Neural cell (in vitro differentiated cells): ENCODE results near the gene DRAM1. TPM values are rescaled to one million over a fixed set of nuclear protein-coding genes. Genes with fewer than 3 reads are reported as not detected.

ENCODE experiments used
- H2AFZ ChIP-seq: fragments of 200-600, 300-800 bp; sonication (generic), shearing (Covaris generic); 2 replicates; pipeline ENCODE4 v1.6.0; 2014; ENCODE audit warnings: low read depth, mild to moderate bottlenecking, antibody characterized with exemption, low read length, moderate library complexity
- H3F3A ChIP-seq: fragments of 200-600 bp; shearing (Covaris generic); 2 replicates; pipeline ENCODE4 v1.6.1; 2016; ENCODE audit warnings: mild to moderate bottlenecking, moderate library complexity, mixed read lengths, antibody characterized with exemption, low read length; ENCODE audit not compliant: insufficient read depth, poor library complexity, severe bottlenecking
- H3K27ac ChIP-seq: fragments of 200-600, 300-800 bp; sonication (generic), shearing (Covaris generic); 2 replicates; pipeline ENCODE4 v1.5.1; 2014; ENCODE audit warnings: mild to moderate bottlenecking, low read length, moderate library complexity
- H3K27me3 ChIP-seq: fragments of 300-800, 200-600 bp; sonication (generic), shearing (Covaris generic); 2 replicates; pipeline ENCODE4 v1.6.0; 2014; ENCODE audit warnings: mild to moderate bottlenecking, low read depth, low read length, moderate library complexity; ENCODE audit not compliant: insufficient read depth
- H3K36me3 ChIP-seq: fragments of 300-800, 200-600 bp; sonication (generic), shearing (Covaris generic); 2 replicates; pipeline ENCODE4 v1.5.1; 2014; ENCODE audit warnings: mild to moderate bottlenecking, antibody characterized with exemption, low read length, moderate library complexity; ENCODE audit not compliant: insufficient read depth
- H3K4me2 ChIP-seq: fragments of 300-800, 200-600 bp; sonication (generic), shearing (Covaris generic); 2 replicates; pipeline ENCODE4 v1.6.0; 2014; ENCODE audit warnings: mild to moderate bottlenecking, low read length
- H3K4me3 ChIP-seq: fragments of 300-800, 200-600 bp; sonication (generic), shearing (Covaris generic); 2 replicates; pipeline ENCODE4 v1.5.1; 2014; ENCODE audit warnings: mild to moderate bottlenecking, low read length, moderate library complexity
- H3K79me2 ChIP-seq: fragments of 200-600 bp; shearing (Covaris generic); replicated peaks from 2 replicates; pipeline ENCODE4 v1.6.0; 2014; ENCODE audit warnings: mild to moderate bottlenecking, low read length, moderate library complexity; ENCODE audit not compliant: insufficient read depth
- H3K9ac ChIP-seq: fragments of 300-800, 200-600 bp; sonication (generic), shearing (Covaris generic); 2 replicates; pipeline ENCODE4 v1.6.1; 2016; ENCODE audit warnings: mild to moderate bottlenecking, low read length, mixed read lengths
- H3K9me2 ChIP-seq: fragments of 200-600 bp; shearing (Covaris generic); 2 replicates; pipeline ENCODE4 v1.6.1; 2016; ENCODE audit warnings: mild to moderate bottlenecking, low read length, mixed read lengths; ENCODE audit not compliant: insufficient read depth
- H3K9me3 ChIP-seq: fragments of 200-600, 300-800 bp; sonication (generic), shearing (Covaris generic); 2 replicates; pipeline ENCODE4 v1.6.1; 2016; ENCODE audit warnings: mild to moderate bottlenecking, mixed run types, low read length, moderate library complexity, mixed read lengths
- H4K20me1 ChIP-seq: fragments of 200-600 bp; shearing (Covaris generic); 2 replicates; pipeline ENCODE4 v1.6.1; 2016; ENCODE audit warnings: mild to moderate bottlenecking, mixed run types; ENCODE audit not compliant: insufficient read depth
- EP300 ChIP-seq: fragments of 450-650 bp; conservative IDR thresholded peaks from 2 replicates; pipeline ENCODE4 v1.6.1; 2014; ENCODE audit warnings: antibody characterized with exemption, mild to moderate bottlenecking, moderate library complexity; ENCODE audit not compliant: poor library complexity, severe bottlenecking
- EZH2 ChIP-seq: fragments of 200-600, 300-800 bp; shearing (Covaris generic), sonication (generic); IDR thresholded peaks from 2 replicates; pipeline ENCODE4 v1.6.1; 2014; ENCODE audit warnings: antibody characterized with exemption, low read length, borderline replicate concordance, mild to moderate bottlenecking; ENCODE audit not compliant: insufficient read depth, poor library complexity, severe bottlenecking
- MXI1 ChIP-seq: fragments of 450-650 bp; conservative IDR thresholded peaks from 2 replicates; pipeline ENCODE4 v1.6.1; 2014; ENCODE audit warnings: antibody characterized with exemption, mild to moderate bottlenecking; ENCODE audit not compliant: poor library complexity, severe bottlenecking
- POLR2AphosphoS5 ChIP-seq: IDR thresholded peaks from 2 replicates; pipeline ENCODE4 v1.6.1; 2012
- RAD21 ChIP-seq: fragments of 450-650 bp; conservative IDR thresholded peaks from 2 replicates; pipeline ENCODE4 v1.6.1; 2014; ENCODE audit warnings: antibody characterized with exemption, mild to moderate bottlenecking, moderate library complexity
- REST ChIP-seq: IDR thresholded peaks from 2 replicates; pipeline ENCODE4 v1.6.1; 2012; ENCODE audit warnings: borderline replicate concordance
- SMC3 ChIP-seq: fragments of 450-650 bp; conservative IDR thresholded peaks from 2 replicates; pipeline ENCODE4 v1.6.1; 2014; ENCODE audit warnings: antibody characterized with exemption, mild to moderate bottlenecking, moderate library complexity; ENCODE audit not compliant: poor library complexity
- TAF1 ChIP-seq: IDR thresholded peaks from 2 replicates; pipeline ENCODE4 v1.6.1; 2012; ENCODE audit warnings: low read depth
- polyA plus RNA-seq: library from polyadenylated mRNA; depleted of rRNA; stranded (reverse); fragments of >200 nt; gene quantifications from 2 replicates; pipeline ENCODE4 v1.2.3, GENCODE V29; 2014
- TF ChIP-seq, protein P1 (sequence below): fragments of 450-650 bp; IDR thresholded peaks from 2 replicates; pipeline ENCODE4 v1.5.1; 2014; ENCODE audit warnings: antibody characterized with exemption, mild to moderate bottlenecking, moderate library complexity; ENCODE audit not compliant: poor library complexity, severe bottlenecking

The DRAM1 gene
- polyA plus RNA-seq, 1 donor from 2014 or later = 0.17 TPM

GRCh38 chr12:101966496-101966895 is 89.1 kb downstream of the DRAM1 start:
- no peaks in the 10 kb centered on the region for H3K79me2 ChIP-seq
- no peak overlapping the region for H3K4me2 ChIP-seq
- H3K27me3 ChIP-seq = no peaks in the 10 kb centered on the region
- H3K9ac ChIP-seq = no peak overlapping the region
- H3K27ac ChIP-seq = no peak overlapping the region
- H3K9me2 ChIP-seq = no peaks in the 10 kb centered on the region
- H3K36me3 ChIP-seq = no peaks in the 10 kb centered on the region
- no peaks in the 10 kb centered on the region for H3F3A ChIP-seq
- no peaks in the 10 kb centered on the region for H4K20me1 ChIP-seq
- peaks cover 4% of the 10 kb centered on the region for H3K9me3 ChIP-seq
- no peak overlapping the region for H2AFZ ChIP-seq
- TF ChIP-seq POLR2AphosphoS5 (no peak), EP300 (no peak), TAF1 (no peak), MXI1 (no peak), SMC3 (no peak), RAD21 (no peak), REST (no peak), EZH2 (no peak)
- TF ChIP-seq, protein P1, sequence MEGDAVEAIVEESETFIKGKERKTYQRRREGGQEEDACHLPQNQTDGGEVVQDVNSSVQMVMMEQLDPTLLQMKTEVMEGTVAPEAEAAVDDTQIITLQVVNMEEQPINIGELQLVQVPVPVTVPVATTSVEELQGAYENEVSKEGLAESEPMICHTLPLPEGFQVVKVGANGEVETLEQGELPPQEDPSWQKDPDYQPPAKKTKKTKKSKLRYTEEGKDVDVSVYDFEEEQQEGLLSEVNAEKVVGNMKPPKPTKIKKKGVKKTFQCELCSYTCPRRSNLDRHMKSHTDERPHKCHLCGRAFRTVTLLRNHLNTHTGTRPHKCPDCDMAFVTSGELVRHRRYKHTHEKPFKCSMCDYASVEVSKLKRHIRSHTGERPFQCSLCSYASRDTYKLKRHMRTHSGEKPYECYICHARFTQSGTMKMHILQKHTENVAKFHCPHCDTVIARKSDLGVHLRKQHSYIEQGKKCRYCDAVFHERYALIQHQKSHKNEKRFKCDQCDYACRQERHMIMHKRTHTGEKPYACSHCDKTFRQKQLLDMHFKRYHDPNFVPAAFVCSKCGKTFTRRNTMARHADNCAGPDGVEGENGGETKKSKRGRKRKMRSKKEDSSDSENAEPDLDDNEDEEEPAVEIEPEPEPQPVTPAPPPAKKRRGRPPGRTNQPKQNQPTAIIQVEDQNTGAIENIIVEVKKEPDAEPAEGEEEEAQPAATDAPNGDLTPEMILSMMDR = no peak
- H3K4me3 ChIP-seq = no peak overlapping the region

DNA sequence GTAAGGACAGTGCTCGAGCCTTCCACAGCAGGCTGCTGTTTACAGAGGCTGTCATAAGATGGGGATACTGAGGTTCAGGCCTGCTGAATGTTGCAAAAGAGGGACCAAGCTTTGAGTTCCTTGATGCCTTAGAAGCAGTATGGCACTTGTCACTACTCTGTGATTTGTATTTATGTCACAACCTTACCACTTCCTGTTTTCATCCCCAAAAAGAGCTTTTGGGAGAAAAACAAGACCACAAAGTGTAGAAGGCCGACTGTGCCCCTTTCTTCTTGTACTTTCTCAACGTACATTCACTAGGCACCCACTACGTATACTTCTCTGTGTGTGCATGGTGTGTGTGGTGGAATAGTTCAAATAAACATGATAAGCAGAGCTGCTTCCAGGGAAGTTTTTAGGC is 90.1 kb downstream of the DRAM1 start:
- no peak for TF ChIP-seq SMC3
- TF ChIP-seq TAF1 = no peak
- TF ChIP-seq EP300 = no peak
- no peak for TF ChIP-seq POLR2AphosphoS5
- no peak for TF ChIP-seq EZH2
- TF ChIP-seq REST = no peak
- no peak for TF ChIP-seq MXI1
- TF ChIP-seq, protein P1 = no peak
- TF ChIP-seq RAD21 = no peak
- H3K27ac ChIP-seq = no peak overlapping the region
- no peaks in the 10 kb centered on the region for H4K20me1 ChIP-seq
- H3K79me2 ChIP-seq = no peaks in the 10 kb centered on the region
- H3K9ac ChIP-seq = no peak overlapping the region
- no peak overlapping the region for H3K4me2 ChIP-seq
- H3K4me3 ChIP-seq = no peak overlapping the region
- no peaks in the 10 kb centered on the region for H3K27me3 ChIP-seq
- no peak overlapping the region for H2AFZ ChIP-seq
- no peaks in the 10 kb centered on the region for H3K9me2 ChIP-seq
- H3K9me3 ChIP-seq = peaks cover 5% of the 10 kb centered on the region
- H3K36me3 ChIP-seq = no peaks in the 10 kb centered on the region
- H3F3A ChIP-seq = no peaks in the 10 kb centered on the region
